Measurements from ENCODE around the gene PAPPA.

GRCh38 chr9:116124472-116125040 lies 29.0 kb upstream of the PAPPA start:
- TF ChIP-seq CTCF (IDR thresholded peaks at IDR 0.05), result no peak
- no peak for TF ChIP-seq POLR2A (IDR thresholded peaks at IDR 0.05)
- no peak for TF ChIP-seq EP300 (IDR thresholded peaks at IDR 0.05)
